Cardiac septum (tissue), 1 donor: ENCODE results near the gene ZNF814. TPM values are rescaled to one million over a fixed set of nuclear protein-coding genes. Genes with fewer than 3 reads are reported as not detected.
"Not testable (repeated sequence)": the region's sequence is repeated elsewhere in the genome, so short reads cannot be mapped to it uniquely, and the experiment has no call there.

Experiments used
- DNase-seq: peaks from one replicate; pipeline ENCODE4 v3.0.0-alpha.2; 2020; ENCODE audit warnings: low spot score
- intact Hi-C: fragments of 100-400 bp; cut with DNase I; formaldehyde crosslinking; loops from one replicate; pipeline ENCODE4 v1.14.0; 2022
- long read RNA-seq: library from polyadenylated mRNA; unstranded; transcript quantifications from one replicate; pipeline ENCODE4 v2.0.0, GENCODE V29; 2021
- total RNA-seq: library from RNA; stranded (reverse); fragmentation: NEBNext Ultra II Directional; extraction: Animal tissue kit (Norgen Biotek cat#: 25700); gene quantifications from one replicate; pipeline ENCODE4 v1.2.1, GENCODE V29; 2021
- donor health status: DM: no; HTN: no; CAD: no.

The ZNF814 gene
- total RNA-seq: 5.4 TPM
- long read RNA-seq, partial matches to known transcripts: 0 of 30 reads
- long read RNA-seq, other reads (novel, unspliced or antisense): 27 of 30 reads

GRCh38 chr19:57888560-57889231 lies at the start of gene ZNF814:
ZNF814 (minus strand) TSS chr19:57889037; CDS start chr19:57888802, 235 bp downstream.
- peak; percentile 88 for DNase-seq
- intact Hi-C loops: no loop called here

GRCh38 chr19:57935731-57936130 lies 46.9 kb upstream of the ZNF814 start:
- intact Hi-C loops: loop anchor here (1.0 kb wide), 1 partner anchor 12 kb away; the partner anchor contains the start of gene ZNF256
- no peak for DNase-seq

- DNase-seq: no peak
- intact Hi-C loops: loop anchor here (1.0 kb wide), 1 partner anchor 12 kb away; the partner anchor contains the start of gene ZNF256
These were observed 46.2 kb upstream of the ZNF814 start, which contains the start of gene ZNF418 for GRCh38 chr19:57934820-57935665. ZNF418 (minus strand) TSS chr19:57935402; CDS start chr19:57933822, 1,580 bp downstream.

GRCh38 chr19:57927587-57927986 lies 38.8 kb upstream of the ZNF814 start:
- intact Hi-C loops: no loop called here
- DNase-seq: no peak

GRCh38 chr19:57916168-57916995 lies 27.5 kb upstream of the ZNF814 start, which contains the start of gene ZNF417:
ZNF417 (minus strand) TSS chr19:57916592; CDS start chr19:57916411, 181 bp downstream.
- peak; percentile 92 for DNase-seq
- intact Hi-C loops: not testable (repeated sequence)

- no peak for DNase-seq
- intact Hi-C loops: no loop called here
These were observed 25.7 kb upstream of the ZNF814 start for GRCh38 chr19:57914531-57914930.

- intact Hi-C loops: no loop called here
- DNase-seq: no peak
These were observed 18.6 kb upstream of the ZNF814 start for GRCh38 chr19:57907394-57907793.

GRCh38 chr19:57905258-57905657 lies 16.4 kb upstream of the ZNF814 start:
- intact Hi-C loops: no loop called here
- no peak for DNase-seq

- DNase-seq: no peak
- intact Hi-C loops: no loop called here
These were observed 14.9 kb upstream of the ZNF814 start for GRCh38 chr19:57903618-57904184.

GRCh38 chr19:57900311-57900710 lies 11.5 kb upstream of the ZNF814 start:
- intact Hi-C loops: no loop called here
- no peak for DNase-seq

GRCh38 chr19:57890706-57891105 lies 1.9 kb upstream of the ZNF814 start:
- intact Hi-C loops, DNase-seq: not testable (repeated sequence)

- no peak for DNase-seq
- intact Hi-C loops: no loop called here
These were observed 704 bp downstream of the ZNF814 start for GRCh38 chr19:57888107-57888559.

GRCh38 chr19:57887195-57887941 lies 1.5 kb downstream of the ZNF814 start:
- intact Hi-C loops: no loop called here
- no peak for DNase-seq

GRCh38 chr19:57886046-57886445 lies 2.8 kb downstream of the ZNF814 start:
- intact Hi-C loops: no loop called here
- DNase-seq: no peak

GRCh38 chr19:57873883-57874799 lies 14.7 kb downstream of the ZNF814 start:
- DNase-seq, intact Hi-C loops: not testable (repeated sequence)

- intact Hi-C loops: no loop called here
- no peak for DNase-seq
These were observed 16.4 kb downstream of the ZNF814 start for GRCh38 chr19:57872450-57872849.

GRCh38 chr19:57870225-57870624 lies 18.6 kb downstream of the ZNF814 start:
- intact Hi-C loops: no loop called here
- DNase-seq: no peak
